Measurements from ENCODE around the gene MB21D2. TPM values are rescaled to one million over a fixed set of nuclear protein-coding genes. Genes with fewer than 3 reads are reported as not detected.

MB21D2 gene
- total and polyA plus RNA-seq, 2 experiments from 2014 or later: 8.1 to 35.9 TPM

DNA sequence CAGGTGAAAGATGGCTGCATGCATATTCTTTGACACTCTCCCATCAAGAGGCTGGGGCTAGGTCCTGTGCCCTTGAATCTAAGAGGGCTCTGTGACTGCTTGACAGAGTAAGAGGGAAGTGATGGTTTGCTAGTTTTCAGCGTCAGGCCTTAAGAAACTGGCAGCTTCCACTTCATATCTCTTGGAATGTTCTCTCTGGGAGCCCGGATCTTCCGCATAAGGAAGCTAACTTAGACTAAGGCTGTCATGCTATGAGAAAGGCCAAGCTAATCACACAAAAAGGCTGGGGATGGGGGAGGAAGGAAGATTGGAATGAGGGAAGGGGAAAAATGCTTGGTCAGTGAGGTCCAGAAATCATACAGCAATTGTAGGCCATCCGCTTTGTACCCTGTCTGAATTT is 50.0 kb downstream of the MB21D2 start:
- Histone ChIP-seq H3K4me3 (no peak overlapping the region), H3K9me2 (ENCODE audit: insufficient read depth) (no peaks in the 10 kb centered on the region), H3K4me2 (peak overlapping the region; percentile 40; the same call in 1 of the 2 replicates), H3K27me3 (ENCODE audit: insufficient read depth) (no peaks in the 10 kb centered on the region), H4K20me1 (replicated peaks; ENCODE audit: insufficient read depth) (peaks cover 16% of the 10 kb centered on the region; the same call in 1 of the 2 replicates), H3K36me3 (ENCODE audit: insufficient read depth) (no peaks in the 10 kb centered on the region), H3F3A (replicated peaks; ENCODE audit: low read depth) (no peaks in the 10 kb centered on the region), H3K27ac (ENCODE audit: low read depth) (peak overlapping the region; percentile 32; the same call in 1 of the 2 replicates), H2AFZ (no peak overlapping the region), H3K79me2 (replicated peaks; ENCODE audit: insufficient read depth) (peaks cover 99% of the 10 kb centered on the region), H3K4me1 (ENCODE audit: insufficient read depth) (peaks cover 56% of the 10 kb centered on the region)
- H3K27ac Mint-ChIP-seq: no peak overlapping the region
- H3K9me3 Mint-ChIP-seq: no peaks in the 10 kb centered on the region
- peak; percentile 50 for DNase-seq (ENCODE audit: low spot score)
- H3K4me3 Mint-ChIP-seq: no peak overlapping the region
- peak; percentile 50 for ATAC-seq
- H3K36me3 Mint-ChIP-seq (ENCODE audit: low read depth): peaks cover 14% of the 10 kb centered on the region
- H3K4me1 Mint-ChIP-seq: peaks cover 54% of the 10 kb centered on the region
- TF ChIP-seq, protein P1, sequence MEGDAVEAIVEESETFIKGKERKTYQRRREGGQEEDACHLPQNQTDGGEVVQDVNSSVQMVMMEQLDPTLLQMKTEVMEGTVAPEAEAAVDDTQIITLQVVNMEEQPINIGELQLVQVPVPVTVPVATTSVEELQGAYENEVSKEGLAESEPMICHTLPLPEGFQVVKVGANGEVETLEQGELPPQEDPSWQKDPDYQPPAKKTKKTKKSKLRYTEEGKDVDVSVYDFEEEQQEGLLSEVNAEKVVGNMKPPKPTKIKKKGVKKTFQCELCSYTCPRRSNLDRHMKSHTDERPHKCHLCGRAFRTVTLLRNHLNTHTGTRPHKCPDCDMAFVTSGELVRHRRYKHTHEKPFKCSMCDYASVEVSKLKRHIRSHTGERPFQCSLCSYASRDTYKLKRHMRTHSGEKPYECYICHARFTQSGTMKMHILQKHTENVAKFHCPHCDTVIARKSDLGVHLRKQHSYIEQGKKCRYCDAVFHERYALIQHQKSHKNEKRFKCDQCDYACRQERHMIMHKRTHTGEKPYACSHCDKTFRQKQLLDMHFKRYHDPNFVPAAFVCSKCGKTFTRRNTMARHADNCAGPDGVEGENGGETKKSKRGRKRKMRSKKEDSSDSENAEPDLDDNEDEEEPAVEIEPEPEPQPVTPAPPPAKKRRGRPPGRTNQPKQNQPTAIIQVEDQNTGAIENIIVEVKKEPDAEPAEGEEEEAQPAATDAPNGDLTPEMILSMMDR (conservative IDR thresholded peaks at IDR 0.05; ENCODE audit: low read depth in 2 of 2): no peak
- TF ChIP-seq, protein P2, sequence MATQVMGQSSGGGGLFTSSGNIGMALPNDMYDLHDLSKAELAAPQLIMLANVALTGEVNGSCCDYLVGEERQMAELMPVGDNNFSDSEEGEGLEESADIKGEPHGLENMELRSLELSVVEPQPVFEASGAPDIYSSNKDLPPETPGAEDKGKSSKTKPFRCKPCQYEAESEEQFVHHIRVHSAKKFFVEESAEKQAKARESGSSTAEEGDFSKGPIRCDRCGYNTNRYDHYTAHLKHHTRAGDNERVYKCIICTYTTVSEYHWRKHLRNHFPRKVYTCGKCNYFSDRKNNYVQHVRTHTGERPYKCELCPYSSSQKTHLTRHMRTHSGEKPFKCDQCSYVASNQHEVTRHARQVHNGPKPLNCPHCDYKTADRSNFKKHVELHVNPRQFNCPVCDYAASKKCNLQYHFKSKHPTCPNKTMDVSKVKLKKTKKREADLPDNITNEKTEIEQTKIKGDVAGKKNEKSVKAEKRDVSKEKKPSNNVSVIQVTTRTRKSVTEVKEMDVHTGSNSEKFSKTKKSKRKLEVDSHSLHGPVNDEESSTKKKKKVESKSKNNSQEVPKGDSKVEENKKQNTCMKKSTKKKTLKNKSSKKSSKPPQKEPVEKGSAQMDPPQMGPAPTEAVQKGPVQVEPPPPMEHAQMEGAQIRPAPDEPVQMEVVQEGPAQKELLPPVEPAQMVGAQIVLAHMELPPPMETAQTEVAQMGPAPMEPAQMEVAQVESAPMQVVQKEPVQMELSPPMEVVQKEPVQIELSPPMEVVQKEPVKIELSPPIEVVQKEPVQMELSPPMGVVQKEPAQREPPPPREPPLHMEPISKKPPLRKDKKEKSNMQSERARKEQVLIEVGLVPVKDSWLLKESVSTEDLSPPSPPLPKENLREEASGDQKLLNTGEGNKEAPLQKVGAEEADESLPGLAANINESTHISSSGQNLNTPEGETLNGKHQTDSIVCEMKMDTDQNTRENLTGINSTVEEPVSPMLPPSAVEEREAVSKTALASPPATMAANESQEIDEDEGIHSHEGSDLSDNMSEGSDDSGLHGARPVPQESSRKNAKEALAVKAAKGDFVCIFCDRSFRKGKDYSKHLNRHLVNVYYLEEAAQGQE (IDR thresholded peaks at IDR 0.05; ENCODE audit: unreplicated experiment): no peak
- no peak for TF ChIP-seq JUNB (IDR thresholded peaks at IDR 0.05; ENCODE audit: unreplicated experiment)
- no peak for TF ChIP-seq POLR2AphosphoS5 (IDR thresholded peaks at IDR 0.05; ENCODE audit: low read depth)
- TF ChIP-seq, protein P3, sequence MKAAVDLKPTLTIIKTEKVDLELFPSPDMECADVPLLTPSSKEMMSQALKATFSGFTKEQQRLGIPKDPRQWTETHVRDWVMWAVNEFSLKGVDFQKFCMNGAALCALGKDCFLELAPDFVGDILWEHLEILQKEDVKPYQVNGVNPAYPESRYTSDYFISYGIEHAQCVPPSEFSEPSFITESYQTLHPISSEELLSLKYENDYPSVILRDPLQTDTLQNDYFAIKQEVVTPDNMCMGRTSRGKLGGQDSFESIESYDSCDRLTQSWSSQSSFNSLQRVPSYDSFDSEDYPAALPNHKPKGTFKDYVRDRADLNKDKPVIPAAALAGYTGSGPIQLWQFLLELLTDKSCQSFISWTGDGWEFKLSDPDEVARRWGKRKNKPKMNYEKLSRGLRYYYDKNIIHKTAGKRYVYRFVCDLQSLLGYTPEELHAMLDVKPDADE (IDR thresholded peaks at IDR 0.05): no peak
- no peak for TF ChIP-seq EZH2phosphoT487 (IDR thresholded peaks at IDR 0.05; ENCODE audit: unreplicated experiment)
- no peak for TF ChIP-seq EZH2 (IDR thresholded peaks at IDR 0.05; ENCODE audit: low read depth, unreplicated experiment)
- TF ChIP-seq ZNF114 (CRISPR knock-in tag; IDR thresholded peaks at IDR 0.05): no peak
- TF ChIP-seq, protein P4, sequence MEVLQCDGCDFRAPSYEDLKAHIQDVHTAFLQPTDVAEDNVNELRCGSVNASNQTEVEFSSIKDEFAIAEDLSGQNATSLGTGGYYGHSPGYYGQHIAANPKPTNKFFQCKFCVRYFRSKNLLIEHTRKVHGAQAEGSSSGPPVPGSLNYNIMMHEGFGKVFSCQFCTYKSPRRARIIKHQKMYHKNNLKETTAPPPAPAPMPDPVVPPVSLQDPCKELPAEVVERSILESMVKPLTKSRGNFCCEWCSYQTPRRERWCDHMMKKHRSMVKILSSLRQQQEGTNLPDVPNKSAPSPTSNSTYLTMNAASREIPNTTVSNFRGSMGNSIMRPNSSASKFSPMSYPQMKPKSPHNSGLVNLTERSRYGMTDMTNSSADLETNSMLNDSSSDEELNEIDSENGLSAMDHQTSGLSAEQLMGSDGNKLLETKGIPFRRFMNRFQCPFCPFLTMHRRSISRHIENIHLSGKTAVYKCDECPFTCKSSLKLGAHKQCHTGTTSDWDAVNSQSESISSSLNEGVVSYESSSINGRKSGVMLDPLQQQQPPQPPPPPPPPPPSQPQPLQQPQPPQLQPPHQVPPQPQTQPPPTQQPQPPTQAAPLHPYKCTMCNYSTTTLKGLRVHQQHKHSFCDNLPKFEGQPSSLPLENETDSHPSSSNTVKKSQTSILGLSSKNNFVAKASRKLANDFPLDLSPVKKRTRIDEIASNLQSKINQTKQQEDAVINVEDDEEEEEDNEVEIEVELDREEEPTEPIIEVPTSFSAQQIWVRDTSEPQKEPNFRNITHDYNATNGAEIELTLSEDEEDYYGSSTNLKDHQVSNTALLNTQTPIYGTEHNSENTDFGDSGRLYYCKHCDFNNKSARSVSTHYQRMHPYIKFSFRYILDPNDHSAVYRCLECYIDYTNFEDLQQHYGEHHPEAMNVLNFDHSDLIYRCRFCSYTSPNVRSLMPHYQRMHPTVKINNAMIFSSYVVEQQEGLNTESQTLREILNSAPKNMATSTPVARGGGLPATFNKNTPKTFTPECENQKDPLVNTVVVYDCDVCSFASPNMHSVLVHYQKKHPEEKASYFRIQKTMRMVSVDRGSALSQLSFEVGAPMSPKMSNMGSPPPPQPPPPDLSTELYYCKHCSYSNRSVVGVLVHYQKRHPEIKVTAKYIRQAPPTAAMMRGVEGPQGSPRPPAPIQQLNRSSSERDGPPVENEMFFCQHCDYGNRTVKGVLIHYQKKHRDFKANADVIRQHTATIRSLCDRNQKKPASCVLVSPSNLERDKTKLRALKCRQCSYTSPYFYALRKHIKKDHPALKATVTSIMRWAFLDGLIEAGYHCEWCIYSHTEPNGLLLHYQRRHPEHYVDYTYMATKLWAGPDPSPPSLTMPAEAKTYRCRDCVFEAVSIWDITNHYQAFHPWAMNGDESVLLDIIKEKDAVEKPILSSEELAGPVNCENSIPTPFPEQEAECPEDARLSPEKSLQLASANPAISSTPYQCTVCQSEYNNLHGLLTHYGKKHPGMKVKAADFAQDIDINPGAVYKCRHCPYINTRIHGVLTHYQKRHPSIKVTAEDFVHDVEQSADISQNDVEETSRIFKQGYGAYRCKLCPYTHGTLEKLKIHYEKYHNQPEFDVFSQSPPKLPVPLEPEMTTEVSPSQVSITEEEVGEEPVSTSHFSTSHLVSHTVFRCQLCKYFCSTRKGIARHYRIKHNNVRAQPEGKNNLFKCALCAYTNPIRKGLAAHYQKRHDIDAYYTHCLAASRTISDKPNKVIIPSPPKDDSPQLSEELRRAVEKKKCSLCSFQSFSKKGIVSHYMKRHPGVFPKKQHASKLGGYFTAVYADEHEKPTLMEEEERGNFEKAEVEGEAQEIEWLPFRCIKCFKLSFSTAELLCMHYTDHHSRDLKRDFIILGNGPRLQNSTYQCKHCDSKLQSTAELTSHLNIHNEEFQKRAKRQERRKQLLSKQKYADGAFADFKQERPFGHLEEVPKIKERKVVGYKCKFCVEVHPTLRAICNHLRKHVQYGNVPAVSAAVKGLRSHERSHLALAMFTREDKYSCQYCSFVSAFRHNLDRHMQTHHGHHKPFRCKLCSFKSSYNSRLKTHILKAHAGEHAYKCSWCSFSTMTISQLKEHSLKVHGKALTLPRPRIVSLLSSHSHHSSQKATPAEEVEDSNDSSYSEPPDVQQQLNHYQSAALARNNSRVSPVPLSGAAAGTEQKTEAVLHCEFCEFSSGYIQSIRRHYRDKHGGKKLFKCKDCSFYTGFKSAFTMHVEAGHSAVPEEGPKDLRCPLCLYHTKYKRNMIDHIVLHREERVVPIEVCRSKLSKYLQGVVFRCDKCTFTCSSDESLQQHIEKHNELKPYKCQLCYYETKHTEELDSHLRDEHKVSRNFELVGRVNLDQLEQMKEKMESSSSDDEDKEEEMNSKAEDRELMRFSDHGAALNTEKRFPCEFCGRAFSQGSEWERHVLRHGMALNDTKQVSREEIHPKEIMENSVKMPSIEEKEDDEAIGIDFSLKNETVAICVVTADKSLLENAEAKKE (CRISPR knock-in tag; IDR thresholded peaks at IDR 0.05): no peak
- TF ChIP-seq STAT1 (IDR thresholded peaks at IDR 0.05; ENCODE audit: unreplicated experiment): no peak
- TF ChIP-seq ZNF331 (CRISPR knock-in tag; IDR thresholded peaks at IDR 0.05; ENCODE audit: low read depth): no peak
- TF ChIP-seq NANOG (IDR thresholded peaks at IDR 0.05; ENCODE audit: borderline replicate concordance): no peak
- TF ChIP-seq CREB1 (CRISPR knock-in tag; IDR thresholded peaks at IDR 0.05; ENCODE audit: low read depth): no peak
- peaks cover 3% of the 10 kb centered on the region for H3K27me3 Mint-ChIP-seq (ENCODE audit: insufficient read depth, low read depth, poor library complexity)

All from GM23338 (cell line).